H9 (cell line): Measurements from ENCODE around the gene MRPL52. TPM values are rescaled to one million over a fixed set of nuclear protein-coding genes. Genes with fewer than 3 reads are reported as not detected.

Experiments
- DNase-seq: peaks from one replicate; pipeline ENCODE4 v3.0.0-alpha.2; 2017
- H2AFZ ChIP-seq: one replicate; pipeline ENCODE4 v1.6.1; 2013; ENCODE audit warnings: mild to moderate bottlenecking, low read length, control low read depth, moderate library complexity
- H2AK5ac ChIP-seq: 2 replicates; pipeline ENCODE4 v1.6.1; 2013; ENCODE audit warnings: low read length, control low read depth, mixed read lengths; ENCODE audit not compliant: insufficient read length
- H2BK120ac ChIP-seq: one replicate; pipeline ENCODE4 v1.6.1; 2013; ENCODE audit warnings: low read depth, mild to moderate bottlenecking, low read length, control low read depth, inconsistent platforms; ENCODE audit not compliant: poor library complexity, severe bottlenecking
- H2BK12ac ChIP-seq: 2 replicates; pipeline ENCODE4 v1.6.1; 2013; ENCODE audit warnings: low read length, control low read depth, mixed read lengths, low read depth; ENCODE audit not compliant: insufficient read length
- H2BK15ac ChIP-seq: 2 replicates; pipeline ENCODE4 v1.6.1; 2013; ENCODE audit warnings: low read depth, low read length, control low read depth
- H2BK20ac ChIP-seq: one replicate; pipeline ENCODE4 v1.6.1; 2013; ENCODE audit warnings: low read depth, mild to moderate bottlenecking, low read length, control low read depth, inconsistent platforms; ENCODE audit not compliant: poor library complexity, severe bottlenecking
- H2BK5ac ChIP-seq: 2 replicates; pipeline ENCODE4 v1.6.1; 2013; ENCODE audit warnings: low read length, control low read depth, mixed read lengths; ENCODE audit not compliant: insufficient read length
- H3K14ac ChIP-seq: 2 replicates; pipeline ENCODE4 v1.6.1; 2013; ENCODE audit warnings: low read length, control low read depth; ENCODE audit not compliant: insufficient read depth
- H3K18ac ChIP-seq: 2 replicates; pipeline ENCODE4 v1.6.1; 2013; ENCODE audit warnings: low read depth, mild to moderate bottlenecking, mixed read lengths, low read length, control low read depth; ENCODE audit not compliant: insufficient read length
- H3K23ac ChIP-seq: 2 replicates; pipeline ENCODE4 v1.6.1; 2013; ENCODE audit warnings: low read length, control low read depth, mixed read lengths, low read depth; ENCODE audit not compliant: insufficient read length
- H3K23me2 ChIP-seq: 2 replicates; pipeline ENCODE4 v1.6.1; 2013; ENCODE audit warnings: low read depth, mild to moderate bottlenecking, mixed read lengths, low read length, control low read depth; ENCODE audit not compliant: insufficient read length, poor library complexity, severe bottlenecking
- H3K27ac ChIP-seq: 2 replicates; pipeline ENCODE4 v1.5.1; 2013; ENCODE audit warnings: low read length, control low read depth, mixed read lengths, low read depth; ENCODE audit not compliant: insufficient read length
- H3K27me3 ChIP-seq: 2 replicates; pipeline ENCODE4 v1.6.1; 2013; ENCODE audit warnings: low read length, control low read depth, inconsistent platforms; ENCODE audit not compliant: insufficient read depth
- H3K4ac ChIP-seq: 2 replicates; pipeline ENCODE4 v1.6.1; 2013; ENCODE audit warnings: low read depth, mild to moderate bottlenecking, control low read depth, inconsistent platforms, low read length, moderate library complexity
- H3K4me1 ChIP-seq: 2 replicates; pipeline ENCODE4 v1.6.1; 2013; ENCODE audit warnings: low read length, control low read depth, inconsistent platforms; ENCODE audit not compliant: insufficient read depth
- H3K4me2 ChIP-seq: 2 replicates; pipeline ENCODE4 v1.6.1; 2013; ENCODE audit warnings: low read length, control low read depth, mixed read lengths; ENCODE audit not compliant: insufficient read length, insufficient read depth
- H3K56ac ChIP-seq: 2 replicates; pipeline ENCODE4 v1.6.1; 2013; ENCODE audit warnings: low read depth, mild to moderate bottlenecking, mixed read lengths, low read length, control low read depth; ENCODE audit not compliant: insufficient read length
- H3K79me1 ChIP-seq: 2 replicates; pipeline ENCODE4 v1.6.1; 2013; ENCODE audit warnings: low read depth, mild to moderate bottlenecking, moderate library complexity, low read length, control low read depth, inconsistent platforms; ENCODE audit not compliant: insufficient read depth, poor library complexity, severe bottlenecking
- H3K79me2 ChIP-seq: 2 replicates; pipeline ENCODE4 v1.6.1; 2013; ENCODE audit warnings: low read length, control low read depth, inconsistent platforms; ENCODE audit not compliant: insufficient read depth
- H3K9ac ChIP-seq: 2 replicates; pipeline ENCODE4 v1.6.1; 2013; ENCODE audit warnings: low read length, control low read depth, mixed read lengths; ENCODE audit not compliant: insufficient read length; ENCODE audit errors: extremely low read depth
- H3K9me3 ChIP-seq: one replicate; pipeline ENCODE4 v1.6.1; 2013; ENCODE audit warnings: low read depth, low read length, inconsistent platforms; ENCODE audit not compliant: control insufficient read depth
- H3T11ph ChIP-seq: one replicate; pipeline ENCODE4 v1.6.1; 2013; ENCODE audit warnings: mild to moderate bottlenecking, low read length, control low read depth, inconsistent platforms
- H4K20me1 ChIP-seq: one replicate; pipeline ENCODE4 v1.6.1; 2013; ENCODE audit not compliant: control insufficient read depth, insufficient read length, insufficient read depth
- H4K5ac ChIP-seq: 2 replicates; pipeline ENCODE4 v1.6.1; 2013; ENCODE audit warnings: low read depth, mild to moderate bottlenecking, mixed read lengths, low read length, control low read depth; ENCODE audit not compliant: insufficient read length
- H4K8ac ChIP-seq: replicated peaks from 2 replicates; pipeline ENCODE4 v1.6.1; 2013; ENCODE audit warnings: low read length, control low read depth, mixed read lengths, low read depth; ENCODE audit not compliant: insufficient read length
- H4K91ac ChIP-seq: 2 replicates; pipeline ENCODE4 v1.6.1; 2013; ENCODE audit warnings: low read depth, mild to moderate bottlenecking, moderate library complexity, mixed read lengths, low read length, control low read depth; ENCODE audit not compliant: insufficient read length
- H3K27ac Mint-ChIP-seq, 3 experiments: 2 replicates in 2 of 3; 3 replicates in 1 of 3; pipeline ENCODE4 v1.8.0; 2020 to 2021; ENCODE audit warnings: mixed read lengths in 3 of 3, mild to moderate bottlenecking in 1 of 3, moderate library complexity in 1 of 3
- H3K27me3 Mint-ChIP-seq: 2 replicates; pipeline ENCODE4 v1.8.0; 2021; ENCODE audit warnings: low read depth, mild to moderate bottlenecking, moderate library complexity, mixed read lengths
- H3K36me3 Mint-ChIP-seq, 3 experiments: 2 replicates in 2 of 3; 3 replicates in 1 of 3; pipeline ENCODE4 v1.8.0; 2020 to 2021; ENCODE audit warnings: low read depth in 3 of 3, mixed read lengths in 3 of 3; ENCODE audit not compliant: insufficient read depth in 1 of 3
- H3K4me1 Mint-ChIP-seq, 2 experiments: 2 replicates each; pipeline ENCODE4 v1.8.0; 2020; ENCODE audit warnings: mixed read lengths in 2 of 2
- H3K4me3 Mint-ChIP-seq, 2 experiments: 2 replicates in 1 of 2; 3 replicates in 1 of 2; pipeline ENCODE4 v1.8.0; 2020 to 2021; ENCODE audit warnings: mild to moderate bottlenecking in 2 of 2, mixed read lengths in 2 of 2, moderate library complexity in 1 of 2
- H3K9me3 Mint-ChIP-seq, 2 experiments: 2 replicates in 1 of 2; 3 replicates in 1 of 2; pipeline ENCODE4 v1.8.0; 2020; ENCODE audit warnings: mild to moderate bottlenecking in 2 of 2, mixed read lengths in 2 of 2, moderate library complexity in 1 of 2
- WGBS: extraction: QIAGEN DNeasy Blood & Tissue Kit; methylation state at CpG from one replicate; pipeline ENCODE4 v1.1.7; 2013; ENCODE audit warnings: missing lambda C conversion rate, low lambda C conversion rate, mixed read lengths; ENCODE audit not compliant: insufficient read length; ENCODE audit errors: extremely low coverage; 5-methylcytosine and 5-hydroxymethylcytosine counted together
- total RNA-seq: library from RNA; stranded (reverse); gene quantifications from 2 replicates; pipeline ENCODE4 v1.2.1, GENCODE V29; 2021
- TF ChIP-seq, protein P1 (sequence below): fragments of 200-600 bp; sonication (generic); conservative IDR thresholded peaks from 3 replicates; pipeline ENCODE4 v1.8.0; 2021; ENCODE audit warnings: antibody characterized with exemption, mild to moderate bottlenecking

Gene MRPL52
- total RNA-seq, 1 experiment from 2014 or later: 190 TPM

DNA sequence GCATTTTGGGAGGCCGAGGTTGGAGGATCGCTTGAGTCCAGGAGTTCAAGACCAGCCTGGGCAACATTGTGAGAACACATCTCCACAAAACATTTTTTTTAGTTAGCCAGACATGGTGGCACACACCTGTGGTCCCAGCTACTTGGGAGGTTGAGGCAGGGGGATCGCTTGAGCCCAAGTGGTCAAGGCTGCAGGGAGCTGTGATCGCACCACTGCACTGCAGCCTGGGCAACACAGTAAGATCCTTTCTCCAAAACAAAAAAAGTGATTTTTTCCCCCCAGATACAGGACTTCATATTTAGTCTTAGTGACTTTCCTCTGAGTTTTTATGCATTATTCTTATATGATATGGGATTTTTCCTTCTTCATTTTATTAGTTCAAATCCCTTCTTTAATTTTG lies 43.0 kb upstream of the MRPL52 start:
- no peaks in the 10 kb centered on the region for H3K27me3 ChIP-seq
- H3K27ac ChIP-seq: no peak overlapping the region
- H3T11ph ChIP-seq: no peak overlapping the region
- Mint-ChIP-seq H3K4me1 (no peaks in the 10 kb centered on the region), H3K9me3 (no peaks in the 10 kb centered on the region), H3K27me3 (no peaks in the 10 kb centered on the region), H3K27ac (no peak overlapping the region), H3K36me3 (no peaks in the 10 kb centered on the region; a peak in 1 of 7 replicates), H3K4me3 (no peak overlapping the region)
- TF ChIP-seq, protein P1, sequence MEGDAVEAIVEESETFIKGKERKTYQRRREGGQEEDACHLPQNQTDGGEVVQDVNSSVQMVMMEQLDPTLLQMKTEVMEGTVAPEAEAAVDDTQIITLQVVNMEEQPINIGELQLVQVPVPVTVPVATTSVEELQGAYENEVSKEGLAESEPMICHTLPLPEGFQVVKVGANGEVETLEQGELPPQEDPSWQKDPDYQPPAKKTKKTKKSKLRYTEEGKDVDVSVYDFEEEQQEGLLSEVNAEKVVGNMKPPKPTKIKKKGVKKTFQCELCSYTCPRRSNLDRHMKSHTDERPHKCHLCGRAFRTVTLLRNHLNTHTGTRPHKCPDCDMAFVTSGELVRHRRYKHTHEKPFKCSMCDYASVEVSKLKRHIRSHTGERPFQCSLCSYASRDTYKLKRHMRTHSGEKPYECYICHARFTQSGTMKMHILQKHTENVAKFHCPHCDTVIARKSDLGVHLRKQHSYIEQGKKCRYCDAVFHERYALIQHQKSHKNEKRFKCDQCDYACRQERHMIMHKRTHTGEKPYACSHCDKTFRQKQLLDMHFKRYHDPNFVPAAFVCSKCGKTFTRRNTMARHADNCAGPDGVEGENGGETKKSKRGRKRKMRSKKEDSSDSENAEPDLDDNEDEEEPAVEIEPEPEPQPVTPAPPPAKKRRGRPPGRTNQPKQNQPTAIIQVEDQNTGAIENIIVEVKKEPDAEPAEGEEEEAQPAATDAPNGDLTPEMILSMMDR: no peak
- H2BK120ac ChIP-seq: no peak overlapping the region
- H3K14ac ChIP-seq: no peak overlapping the region
- H4K8ac ChIP-seq: no peak overlapping the region
- DNase-seq: no peak
- H4K20me1 ChIP-seq: no peaks in the 10 kb centered on the region
- no peak overlapping the region for H2BK12ac ChIP-seq
- H2AK5ac ChIP-seq: no peak overlapping the region
- no peak overlapping the region for H2BK20ac ChIP-seq
- no peak overlapping the region for H4K5ac ChIP-seq
- H4K91ac ChIP-seq: no peak overlapping the region
- H3K4me2 ChIP-seq: no peak overlapping the region
- H3K23me2 ChIP-seq: no peaks in the 10 kb centered on the region
- WGBS: no CpG with 5 or more reads among the region's 4 CpGs
- H2BK5ac ChIP-seq: no peak overlapping the region
- no peak overlapping the region for H3K9ac ChIP-seq
- no peak overlapping the region for H2AFZ ChIP-seq
- no peaks in the 10 kb centered on the region for H3K4me1 ChIP-seq
- no peaks in the 10 kb centered on the region for H3K9me3 ChIP-seq
- no peak overlapping the region for H3K56ac ChIP-seq
- H3K18ac ChIP-seq: no peak overlapping the region
- H2BK15ac ChIP-seq: no peak overlapping the region
- H3K79me2 ChIP-seq: no peaks in the 10 kb centered on the region
- no peaks in the 10 kb centered on the region for H3K79me1 ChIP-seq
- no peak overlapping the region for H3K4ac ChIP-seq
- H3K23ac ChIP-seq: no peak overlapping the region
